A172 (cell line): ENCODE measurements around the gene CBX7. TPM values are rescaled to one million over a fixed set of nuclear protein-coding genes. Genes with fewer than 3 reads are reported as not detected.

Experiments
- DNase-seq: peaks from one replicate; pipeline ENCODE4 v3.0.0-alpha.2; 2015; ENCODE audit warnings: low spot score
- total RNA-seq: library from RNA; depleted of rRNA; stranded (reverse); fragments of >200 nt; shearing (Covaris generic); gene quantifications from 2 replicates; pipeline ENCODE4 v1.2.3, GENCODE V29; 2014

Gene CBX7
- total RNA-seq, 1 experiment from 2014 or later, result 0.74 TPM

DNA sequence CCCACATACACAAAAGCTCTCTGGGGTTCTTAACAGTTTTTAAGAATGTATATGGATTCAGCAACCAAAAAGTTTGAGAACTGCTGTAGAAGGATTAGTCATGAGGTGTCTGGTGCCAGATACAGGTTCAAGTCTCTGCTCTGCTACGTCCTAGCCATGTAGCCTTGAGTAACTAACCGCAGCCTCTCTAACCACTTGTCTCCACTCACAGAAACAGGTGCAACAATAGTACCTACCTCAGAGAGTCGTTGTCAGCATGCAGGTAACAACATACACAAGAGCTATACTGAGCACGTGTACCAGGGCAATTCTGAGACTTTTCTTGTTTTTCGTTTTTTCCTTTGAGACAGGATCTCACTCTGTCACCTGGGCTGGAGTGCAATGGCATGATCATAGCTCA is 26.9 kb downstream of the CBX7 start:
- DNase-seq, result no peak

DNA sequence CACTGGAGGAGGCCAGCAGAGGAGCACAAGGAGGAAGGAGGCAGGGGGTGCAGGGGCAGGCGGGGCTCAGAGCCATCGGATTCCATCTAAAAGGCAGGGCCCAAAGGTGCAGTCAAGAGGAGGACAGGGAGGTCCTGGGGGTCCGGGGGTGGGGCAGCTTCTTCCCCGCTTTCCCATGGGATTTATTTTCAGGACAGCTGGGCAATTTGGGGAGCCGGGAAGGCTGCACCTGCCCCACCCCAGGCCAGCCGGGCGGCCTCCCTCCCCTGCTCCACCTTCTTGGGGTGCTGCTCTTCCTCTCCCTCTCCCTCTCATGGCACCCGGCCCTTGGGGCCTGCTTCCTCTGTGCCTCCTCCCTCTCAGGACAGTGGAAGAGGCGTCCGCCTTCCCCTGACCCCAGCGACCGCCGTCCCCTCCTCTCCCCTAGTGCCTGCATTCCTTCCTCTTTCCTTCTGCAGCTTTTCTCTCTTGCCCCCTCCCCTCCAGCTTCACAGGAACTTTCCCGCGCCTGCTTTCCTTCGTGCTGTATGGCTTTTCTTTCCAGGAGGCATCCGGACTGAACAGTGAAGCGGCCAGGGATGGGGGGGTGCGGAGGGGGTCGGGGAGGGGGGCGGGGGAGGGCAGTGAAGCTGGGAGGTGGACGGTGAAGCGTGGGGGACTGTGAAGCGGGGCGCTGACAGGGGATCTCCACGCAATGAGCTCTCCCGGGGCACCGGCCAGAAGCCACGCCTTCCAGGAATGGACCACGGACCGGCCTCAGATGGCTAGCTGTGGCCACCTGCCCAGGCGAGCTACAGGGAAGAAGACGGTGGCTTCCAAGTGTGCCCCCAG is 28.5 kb downstream of the CBX7 start:
- DNase-seq, result no peak

DNA sequence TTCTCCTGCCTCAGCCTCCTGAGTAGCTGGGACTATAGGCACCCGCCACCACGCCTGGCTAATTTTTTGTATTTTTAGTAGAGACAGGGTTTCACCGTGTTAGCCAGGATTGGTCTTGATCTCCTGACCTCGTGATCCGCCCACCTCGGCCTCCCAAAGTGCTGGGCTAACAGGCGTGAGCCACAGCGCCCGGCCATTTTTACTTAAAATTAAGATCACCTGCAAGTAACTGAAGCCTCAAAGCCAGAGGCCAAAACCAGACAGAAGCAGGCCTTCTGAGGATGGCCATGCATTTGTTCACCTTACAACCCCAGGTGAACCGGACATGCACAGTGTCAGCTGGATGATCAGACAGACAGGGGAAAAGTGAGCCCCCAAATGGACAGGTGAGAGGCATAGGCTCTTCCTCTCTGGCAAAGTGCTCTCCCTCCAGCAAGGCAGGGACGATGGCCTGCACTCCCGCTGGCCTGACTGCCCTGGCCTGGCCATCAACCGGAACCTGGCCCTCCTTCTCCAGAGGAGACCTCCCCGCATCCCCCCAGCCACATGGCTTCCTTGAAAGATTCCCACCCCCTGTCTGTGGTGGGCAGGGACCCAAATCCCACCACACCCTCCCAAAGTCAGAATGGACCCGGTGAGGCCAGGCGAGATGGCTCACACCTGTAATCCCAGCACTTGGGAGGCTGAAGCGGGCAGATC is 29.6 kb downstream of the CBX7 start:
- DNase-seq, result no peak

DNA sequence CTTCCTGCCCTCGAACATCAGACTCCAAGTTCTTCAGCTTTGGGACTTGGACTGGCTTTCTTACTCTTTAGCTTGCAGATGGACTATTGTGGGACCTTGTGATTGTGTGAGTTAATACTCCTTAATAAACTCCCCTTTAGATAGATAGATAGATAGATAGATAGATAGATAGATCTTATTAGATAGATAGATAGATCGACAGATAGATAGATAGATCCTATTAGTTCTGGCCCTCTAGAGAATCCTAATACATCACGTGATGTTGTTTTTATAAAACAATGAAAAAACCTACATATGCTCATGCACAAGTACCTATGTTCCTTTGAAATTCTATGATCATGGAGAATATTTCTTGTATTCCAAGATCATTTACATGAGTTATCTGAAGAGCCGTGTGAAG is 31.5 kb downstream of the CBX7 start:
- DNase-seq, result no peak

DNA sequence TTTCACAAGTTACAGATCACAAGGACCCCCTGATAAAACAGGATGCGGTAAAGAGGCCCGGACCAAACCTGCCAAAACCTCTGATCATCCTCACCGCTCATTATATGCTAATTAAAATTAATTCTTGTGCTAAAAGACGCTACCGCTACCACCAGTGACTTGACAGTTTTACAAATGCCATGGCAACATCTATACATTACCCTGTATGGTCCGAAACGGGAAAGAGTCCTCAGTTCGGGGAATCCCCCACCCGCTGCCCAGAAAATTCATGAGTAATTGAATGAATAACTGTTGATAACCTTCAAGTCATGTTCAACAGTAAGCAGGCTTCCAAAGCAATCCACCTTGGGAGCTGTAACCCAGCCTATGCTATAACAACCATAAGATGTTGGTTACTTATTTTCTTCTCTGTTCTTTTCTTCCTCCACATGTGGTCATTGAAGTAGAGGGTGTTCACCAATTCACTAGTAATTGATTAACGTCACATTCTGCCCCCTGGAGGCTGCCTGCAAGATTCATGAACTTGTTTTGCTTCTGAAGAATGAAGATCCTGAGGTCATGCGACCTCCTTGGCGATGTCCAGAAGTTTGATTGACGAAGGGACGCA is 34.8 kb downstream of the CBX7 start:
- DNase-seq, result no peak

DNA sequence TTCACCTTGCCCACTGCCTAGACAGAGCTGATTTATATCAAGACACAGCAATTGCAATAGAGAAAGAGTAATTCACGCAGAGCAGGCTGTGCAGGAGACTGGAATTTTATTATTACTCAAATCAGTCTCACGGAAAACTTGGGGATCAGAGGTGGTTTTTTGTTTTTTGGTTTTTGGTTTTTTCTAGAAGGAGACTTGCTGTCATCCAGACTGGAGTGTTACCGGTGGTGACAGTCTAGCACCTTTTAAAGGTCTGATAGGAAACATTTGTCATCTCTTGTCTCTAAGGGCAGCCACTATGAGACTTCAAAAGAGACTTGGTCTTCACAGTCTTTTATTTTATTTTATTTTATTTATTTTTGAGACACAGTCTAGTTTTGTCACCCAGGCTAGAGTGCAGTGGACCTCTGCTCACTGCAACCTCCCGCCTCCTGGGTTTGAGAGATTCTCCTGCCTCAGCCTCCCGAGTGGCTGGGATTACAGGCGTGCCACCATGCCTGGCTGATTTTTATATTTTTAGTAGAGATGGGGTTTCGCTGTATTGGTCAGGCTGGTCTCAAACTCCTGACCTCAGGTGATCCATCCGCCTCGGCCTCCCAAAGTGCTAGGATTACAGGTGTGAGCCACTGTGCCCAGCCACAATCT is 36.4 kb downstream of the CBX7 start:
- no peak for DNase-seq

DNA sequence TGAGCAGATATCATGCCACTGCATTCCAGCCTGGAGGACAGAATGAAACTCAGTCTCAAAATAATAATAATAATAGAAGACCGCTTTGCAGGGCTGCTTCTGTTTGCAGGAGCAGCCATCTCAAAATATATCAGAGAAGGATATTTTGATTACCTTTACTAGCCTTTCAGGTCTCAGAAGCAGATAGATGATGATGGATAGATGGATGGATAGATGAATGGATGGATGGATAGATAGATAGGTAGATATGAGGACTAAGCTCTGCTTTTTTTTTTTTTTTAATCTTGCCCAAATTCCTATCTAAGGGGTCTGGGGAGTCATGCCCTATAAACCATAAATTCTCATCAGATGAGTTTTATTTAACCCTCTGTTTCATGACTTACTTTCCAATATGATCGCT is 36.9 kb downstream of the CBX7 start:
- no peak for DNase-seq

DNA sequence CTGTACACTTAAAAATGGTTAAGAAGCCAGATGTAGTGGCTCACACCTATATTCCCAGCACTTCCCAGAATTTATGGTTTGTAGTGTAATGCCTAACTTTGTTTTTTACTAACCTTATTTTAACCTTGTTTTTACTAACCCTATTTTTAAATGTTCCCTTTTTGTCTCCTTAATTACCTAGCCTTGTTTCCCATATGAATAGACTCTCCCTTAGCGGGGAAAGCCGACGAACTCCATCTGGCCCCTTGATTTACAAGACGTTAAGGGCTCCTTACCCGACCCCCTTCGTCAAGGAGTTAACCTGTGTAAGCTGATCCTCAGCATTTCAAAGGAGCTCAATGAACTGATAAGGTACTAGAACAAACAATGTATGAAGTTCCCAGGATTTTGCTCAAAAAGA is 38.4 kb downstream of the CBX7 start:
- DNase-seq, result no peak

DNA sequence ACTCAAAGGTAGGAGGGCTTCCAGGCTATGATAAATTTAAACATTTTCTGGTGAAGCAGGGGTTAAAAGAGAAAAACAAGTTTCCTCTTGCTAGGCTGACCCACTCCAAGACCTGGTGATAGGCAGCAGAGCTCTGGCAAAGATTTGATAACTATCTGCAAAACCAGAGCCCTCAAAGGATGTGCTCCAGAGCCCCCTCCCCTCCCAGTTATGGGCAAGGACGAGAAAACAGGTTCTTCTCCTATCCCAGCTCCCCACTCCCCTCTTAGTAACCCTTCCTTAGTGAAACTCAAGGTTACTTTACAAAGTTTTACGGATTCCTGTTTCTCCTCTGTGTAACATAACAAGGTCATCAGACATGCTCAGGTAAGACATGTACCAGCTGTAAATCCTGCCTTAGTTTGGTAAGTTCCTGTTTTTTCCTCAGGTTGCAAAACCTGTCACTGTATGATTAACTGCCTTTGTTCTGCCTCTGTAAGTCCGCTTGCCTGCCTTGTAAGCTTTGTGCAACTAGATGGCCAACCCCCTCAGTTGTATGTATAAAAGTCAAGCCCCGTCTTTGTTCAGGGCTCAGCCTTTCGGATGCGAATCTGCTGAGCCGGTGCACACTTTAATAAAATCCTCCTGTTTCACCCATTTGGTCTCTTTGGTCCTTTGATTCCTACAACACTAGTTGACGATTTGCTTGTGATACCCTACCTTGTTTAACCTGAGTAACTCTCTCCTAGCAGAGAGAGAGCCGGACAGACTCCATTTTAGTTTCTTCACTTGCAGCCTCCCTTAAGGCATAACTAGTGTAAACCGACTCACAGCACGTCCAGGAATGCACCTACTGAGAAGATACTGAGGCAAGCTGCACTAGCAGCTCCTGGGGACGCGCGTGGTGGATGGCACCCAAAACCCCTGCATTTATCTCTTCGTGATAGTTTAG is 41.6 kb downstream of the CBX7 start:
- DNase-seq, result no peak

DNA sequence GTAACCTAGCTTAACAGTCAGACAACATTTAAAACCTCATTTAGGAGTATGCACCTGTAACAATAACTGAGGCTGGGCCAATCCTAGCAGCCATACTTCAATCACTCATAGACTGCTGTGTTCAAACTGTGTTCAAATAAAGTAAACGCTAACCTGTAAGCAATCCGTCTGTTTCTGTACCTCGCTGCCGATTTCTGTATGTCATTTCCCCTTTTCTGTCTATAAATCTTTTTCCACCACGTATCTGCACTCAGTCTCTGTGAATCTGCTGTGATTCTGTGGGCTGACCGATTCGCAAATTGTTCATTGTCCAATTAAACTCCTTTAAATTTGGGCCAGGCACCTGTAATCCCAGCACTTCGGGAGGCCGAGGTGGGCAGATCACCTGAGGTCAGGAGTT is 43.1 kb downstream of the CBX7 start:
- DNase-seq, result no peak

DNA sequence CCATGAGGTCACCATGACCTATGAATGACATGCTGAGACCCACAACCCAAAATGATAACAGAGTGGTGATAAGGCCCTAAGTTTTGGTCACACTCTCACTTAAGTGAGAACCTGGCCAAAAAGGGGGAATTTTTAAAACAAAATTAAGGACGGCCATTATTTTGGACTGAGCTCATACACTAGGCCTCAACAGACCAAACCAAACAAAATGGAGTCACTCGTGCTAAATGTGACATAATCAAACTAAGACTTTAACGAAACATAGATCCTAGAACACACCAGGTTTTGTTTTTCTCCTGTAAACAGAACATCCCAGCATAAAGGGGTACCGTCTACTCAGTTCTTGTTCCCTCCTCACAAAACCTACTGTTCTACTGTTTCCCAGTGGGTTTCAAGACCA is 44.0 kb downstream of the CBX7 start:
- no peak for DNase-seq

DNA sequence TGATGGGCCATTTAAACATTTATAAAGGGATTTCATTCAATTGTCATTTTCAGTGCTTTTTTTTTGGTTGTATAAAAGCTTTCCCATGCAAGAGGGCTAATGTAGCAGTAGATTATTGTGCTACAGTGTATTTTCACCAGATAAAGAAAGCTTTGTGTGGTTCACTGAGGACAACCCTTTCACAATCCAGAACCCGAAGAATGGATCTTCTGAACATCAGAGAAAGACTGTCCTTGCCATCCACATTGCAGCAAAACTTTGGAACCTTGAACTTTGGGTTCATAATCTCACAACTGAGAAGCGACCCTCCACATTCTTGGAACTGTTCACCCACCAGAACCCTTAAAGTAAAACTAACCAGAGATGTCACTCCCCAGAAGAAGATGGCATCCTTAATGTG is 46.2 kb downstream of the CBX7 start:
- no peak for DNase-seq

DNA sequence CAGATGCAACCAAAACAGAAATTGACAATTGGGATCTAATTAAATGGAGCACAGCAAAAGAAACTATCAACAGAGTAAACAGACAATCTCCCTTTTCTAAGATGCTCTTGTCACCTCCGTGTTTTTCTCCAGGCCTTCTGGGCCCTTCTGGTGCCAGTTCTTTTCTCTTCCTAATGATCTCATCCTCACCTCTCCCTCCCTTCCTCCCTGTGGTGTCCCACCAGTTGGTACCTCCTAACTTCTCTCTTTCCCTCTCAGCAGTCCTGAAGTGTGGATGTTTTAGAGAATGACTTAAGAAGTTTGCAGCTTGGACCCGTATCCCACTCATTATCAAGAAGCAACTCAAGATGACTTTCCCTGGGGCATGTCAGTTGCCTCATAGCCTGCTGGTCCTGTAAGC is 49.0 kb downstream of the CBX7 start:
- DNase-seq, result no peak

DNA sequence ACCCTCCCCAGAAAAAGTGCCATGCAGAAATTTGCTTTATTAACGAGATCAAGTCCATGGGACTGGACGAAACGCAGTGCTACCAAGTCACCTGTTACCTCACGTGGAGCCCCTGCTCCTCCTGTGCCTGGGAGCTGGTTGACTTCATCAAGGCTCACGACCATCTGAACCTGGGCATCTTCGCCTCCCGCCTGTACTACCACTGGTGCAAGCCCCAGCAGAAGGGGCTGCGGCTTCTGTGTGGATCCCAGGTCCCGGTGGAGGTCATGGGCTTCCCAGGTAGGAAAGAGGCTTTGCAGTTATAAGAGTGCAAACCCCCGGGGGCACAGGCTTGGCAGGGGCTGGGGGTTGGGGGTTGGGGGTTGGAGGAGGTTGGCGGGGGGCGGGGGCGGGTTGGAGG is 51.3 kb downstream of the CBX7 start:
- DNase-seq, result no peak

DNA sequence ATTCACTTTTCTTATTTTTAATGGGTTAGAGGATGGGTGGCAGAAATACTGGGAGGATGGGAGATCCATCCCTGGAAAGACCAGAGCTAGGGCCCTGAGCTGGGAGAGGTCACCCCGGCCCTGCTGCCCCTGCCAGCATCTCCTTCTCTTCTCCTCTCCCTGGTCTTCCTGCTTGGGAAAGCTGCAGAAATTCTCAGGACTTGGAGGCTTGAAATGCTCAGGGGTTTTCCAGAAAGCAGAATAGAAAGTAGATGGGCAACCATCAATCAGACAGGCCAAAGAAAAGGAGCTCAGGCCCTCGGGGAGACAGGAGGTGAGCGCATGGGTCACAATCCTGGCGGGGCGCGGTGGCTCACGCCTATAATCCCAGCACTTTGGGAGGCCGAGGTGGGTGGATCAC is 53.9 kb downstream of the CBX7 start:
- DNase-seq, result no peak

DNA sequence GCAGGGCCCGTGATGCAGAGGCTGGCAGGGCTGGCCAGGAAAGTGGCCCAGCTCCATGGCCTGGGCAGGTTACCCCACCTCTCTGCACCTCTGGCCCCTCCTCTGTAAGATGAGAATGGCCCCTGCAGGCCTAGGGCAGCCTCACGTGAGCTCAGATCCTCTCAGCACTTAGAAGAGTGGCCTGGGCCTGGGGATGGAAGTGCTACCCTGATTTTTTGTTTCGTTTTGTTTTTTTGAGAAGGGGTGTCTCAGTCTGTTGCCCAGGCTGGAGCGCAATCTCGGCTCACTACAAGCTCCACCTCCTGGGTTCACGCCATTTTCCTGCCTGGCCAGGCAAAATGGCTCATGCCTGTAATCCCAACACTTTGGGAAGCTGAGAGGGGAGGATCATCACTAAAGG is 54.5 kb downstream of the CBX7 start:
- DNase-seq, result no peak

DNA sequence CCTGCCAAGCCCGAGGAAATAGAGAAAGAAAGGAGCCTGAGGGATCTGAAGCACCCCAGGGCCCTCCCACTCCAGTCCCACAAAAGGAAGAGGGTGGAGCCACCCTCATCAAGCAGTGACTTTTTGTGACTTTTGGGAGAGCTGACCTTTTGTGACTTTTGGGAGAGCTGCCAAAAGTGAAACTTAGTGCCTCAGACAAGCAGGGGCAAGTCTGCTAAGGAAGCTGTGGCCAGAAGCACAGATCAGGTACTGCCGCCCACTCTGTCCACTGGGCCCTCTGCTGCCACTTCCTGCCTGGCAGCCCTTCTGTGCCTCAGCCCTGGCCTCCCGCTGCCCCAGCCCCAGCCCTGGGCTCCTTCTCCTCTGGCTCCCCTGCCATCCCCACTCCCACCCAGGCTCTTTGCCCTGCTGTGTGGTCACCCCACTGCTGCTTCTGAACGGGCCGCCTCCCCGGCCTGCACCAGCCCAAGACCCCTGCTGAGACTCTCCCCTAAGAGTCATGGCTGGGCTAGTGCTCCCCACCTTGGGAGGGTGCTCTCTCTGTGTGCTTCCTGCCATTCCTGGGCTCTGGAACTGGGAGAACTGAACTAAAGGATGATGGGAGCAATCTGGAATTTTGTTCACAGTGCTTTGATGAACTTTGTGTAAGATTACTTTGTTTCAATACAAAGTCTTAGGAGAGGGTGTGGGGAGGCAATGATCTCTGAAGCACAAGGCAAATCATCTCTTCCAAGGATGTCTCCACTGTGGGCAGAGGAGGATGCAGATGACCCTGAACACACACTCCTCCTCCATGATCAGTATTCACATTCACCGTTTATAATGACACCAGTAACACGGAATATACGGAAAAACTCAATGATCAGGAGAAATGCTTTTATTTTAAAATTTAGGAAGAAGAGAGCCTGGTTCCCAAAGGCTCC is 55.1 kb downstream of the CBX7 start, which contains the start of gene APOBEC3H:
APOBEC3H (plus strand) TSS at position 147 of the 923 bp plus-strand sequence. CDS start 3,035 bp downstream, outside the sequence.
- DNase-seq, result peak; percentile 22

DNA sequence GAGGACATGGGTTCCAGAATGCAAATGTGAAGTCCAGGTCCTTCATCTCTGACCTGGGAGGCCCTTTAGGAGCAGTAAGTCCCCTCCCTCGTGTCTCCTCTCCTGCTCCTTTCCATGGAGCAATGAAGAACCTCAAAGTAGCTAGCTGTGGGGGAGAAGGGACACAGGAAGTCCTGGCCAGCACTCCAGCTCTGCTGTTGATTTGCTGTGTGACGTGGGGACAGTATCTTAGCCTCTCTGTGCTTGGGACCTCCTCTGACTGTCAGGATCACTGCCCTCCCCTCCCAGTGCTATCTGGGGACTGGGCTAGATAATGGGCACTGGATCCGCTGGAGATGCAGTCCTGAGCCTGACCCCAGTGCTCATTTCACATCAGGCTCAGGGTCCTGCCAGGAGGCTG is 56.5 kb downstream of the CBX7 start:
- DNase-seq, result no peak

DNA sequence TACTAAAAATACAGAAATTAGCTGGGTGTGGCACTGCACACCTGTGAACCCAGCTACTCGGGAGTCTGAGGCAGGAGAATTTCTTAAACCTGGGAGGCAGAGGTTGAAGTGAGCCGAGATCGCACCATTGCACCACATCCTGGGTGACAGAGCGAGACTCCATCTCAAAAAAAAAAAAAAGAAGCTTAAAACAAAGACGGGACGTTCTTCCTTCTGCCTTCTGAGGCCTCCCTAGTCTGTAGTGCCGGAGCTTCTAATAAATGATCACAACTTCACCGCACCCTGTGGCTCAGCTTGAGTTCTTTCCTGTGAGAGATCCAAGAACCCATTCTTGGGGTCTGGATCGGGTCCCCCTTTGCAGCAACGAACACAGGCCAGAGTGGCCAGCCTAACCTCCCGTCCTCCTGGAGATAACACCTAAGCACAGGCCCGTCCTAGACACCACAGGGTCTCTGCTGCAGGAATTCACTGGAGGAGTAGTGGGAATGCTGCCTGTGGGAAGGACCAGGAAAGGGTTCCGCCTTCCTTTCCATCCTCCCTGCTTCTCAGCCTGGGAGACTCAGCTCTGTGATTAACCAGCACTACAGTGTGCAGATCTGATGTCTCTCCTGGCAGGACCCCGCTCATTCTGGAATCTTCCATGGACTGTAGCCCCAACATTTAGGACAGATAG is 57.6 kb downstream of the CBX7 start:
- DNase-seq, result no peak
